PFSK-1 (cell line): Measurements from ENCODE around the gene BNIPL.

Experiments
- FOXP2 ChIP-seq: optimal IDR thresholded peaks from 2 replicates; pipeline ENCODE3; 2011; ENCODE audit warnings: borderline replicate concordance, control low read depth, inconsistent platforms; ENCODE audit not compliant: insufficient read depth; ENCODE audit errors: extremely low read length, extremely low read depth
- POLR2AphosphoS5 ChIP-seq: IDR thresholded peaks from 2 replicates; pipeline ENCODE4 v1.6.1; 2012; ENCODE audit warnings: low read depth, mild to moderate bottlenecking, control low read depth, low read length, moderate library complexity
- SIN3A ChIP-seq: IDR thresholded peaks from 2 replicates; pipeline ENCODE4 v1.6.1; 2012; ENCODE audit warnings: mild to moderate bottlenecking, low read length, moderate library complexity, borderline replicate concordance; ENCODE audit not compliant: insufficient read depth
- TAF1 ChIP-seq: IDR thresholded peaks from 2 replicates; pipeline ENCODE4 v1.6.1; 2012; ENCODE audit warnings: low read length, control low read depth, borderline replicate concordance; ENCODE audit not compliant: insufficient read depth
- TF ChIP-seq, protein P1 (sequence below), 2 experiments: IDR thresholded peaks; 2 replicates each; pipeline versions ENCODE4 v1.6.1 to v1.8.0; 2011 to 2012; ENCODE audit warnings: low read depth in 2 of 2, low read length in 2 of 2, control low read depth in 1 of 2, inconsistent platforms in 1 of 2, mild to moderate bottlenecking in 1 of 2, moderate library complexity in 1 of 2; ENCODE audit not compliant: insufficient read depth in 1 of 2

BNIPL gene

DNA sequence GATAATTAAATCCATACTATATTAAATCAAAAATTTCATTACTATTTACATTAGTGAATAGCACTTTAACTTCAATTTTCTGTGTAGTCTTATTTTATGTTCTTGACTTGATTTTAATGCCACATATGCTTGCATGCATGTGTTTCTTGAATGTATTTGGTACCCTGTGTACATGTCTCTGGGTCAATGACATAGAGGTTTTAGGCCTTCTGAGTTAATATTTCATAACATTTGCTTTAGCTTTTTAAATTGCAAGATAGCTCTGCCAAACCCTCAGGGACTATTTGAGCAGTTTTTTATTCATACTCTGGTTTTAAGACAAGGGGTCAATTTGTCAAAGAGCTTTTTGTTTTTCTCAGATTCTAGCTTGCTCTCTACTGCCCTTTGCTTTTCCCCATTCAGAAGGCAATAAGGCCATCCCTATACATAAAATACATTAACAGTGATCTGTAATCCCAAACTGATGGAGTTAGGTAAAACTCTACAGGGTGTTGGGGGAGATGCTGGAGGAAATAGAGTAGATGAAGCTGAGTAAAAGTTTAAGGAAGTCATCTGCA, 28.8 kb downstream of the BNIPL start:
- no peak for TF ChIP-seq FOXP2
- no peak for TF ChIP-seq POLR2AphosphoS5
- no peak for TF ChIP-seq TAF1

DNA sequence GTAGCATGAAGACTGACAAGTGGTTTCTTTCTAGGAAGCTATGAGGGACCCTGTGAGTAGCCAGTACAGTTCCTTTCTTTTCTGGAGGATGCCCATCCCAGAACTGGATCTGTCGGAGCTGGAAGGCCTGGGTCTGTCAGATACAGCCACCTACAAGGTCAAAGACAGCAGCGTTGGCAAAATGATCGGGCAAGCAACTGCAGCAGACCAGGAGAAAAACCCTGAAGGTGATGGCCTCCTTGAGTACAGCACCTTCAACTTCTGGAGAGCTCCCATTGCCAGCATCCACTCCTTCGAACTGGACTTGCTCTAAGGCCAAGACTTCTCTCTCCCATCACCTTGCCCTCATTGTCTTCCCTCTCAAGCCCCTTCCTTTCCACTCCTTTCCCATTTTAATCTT, 30.8 kb downstream of the BNIPL start:
- TF ChIP-seq SIN3A = no peak
- TF ChIP-seq POLR2AphosphoS5 = no peak
- no peak for TF ChIP-seq FOXP2
- TF ChIP-seq, protein P1, sequence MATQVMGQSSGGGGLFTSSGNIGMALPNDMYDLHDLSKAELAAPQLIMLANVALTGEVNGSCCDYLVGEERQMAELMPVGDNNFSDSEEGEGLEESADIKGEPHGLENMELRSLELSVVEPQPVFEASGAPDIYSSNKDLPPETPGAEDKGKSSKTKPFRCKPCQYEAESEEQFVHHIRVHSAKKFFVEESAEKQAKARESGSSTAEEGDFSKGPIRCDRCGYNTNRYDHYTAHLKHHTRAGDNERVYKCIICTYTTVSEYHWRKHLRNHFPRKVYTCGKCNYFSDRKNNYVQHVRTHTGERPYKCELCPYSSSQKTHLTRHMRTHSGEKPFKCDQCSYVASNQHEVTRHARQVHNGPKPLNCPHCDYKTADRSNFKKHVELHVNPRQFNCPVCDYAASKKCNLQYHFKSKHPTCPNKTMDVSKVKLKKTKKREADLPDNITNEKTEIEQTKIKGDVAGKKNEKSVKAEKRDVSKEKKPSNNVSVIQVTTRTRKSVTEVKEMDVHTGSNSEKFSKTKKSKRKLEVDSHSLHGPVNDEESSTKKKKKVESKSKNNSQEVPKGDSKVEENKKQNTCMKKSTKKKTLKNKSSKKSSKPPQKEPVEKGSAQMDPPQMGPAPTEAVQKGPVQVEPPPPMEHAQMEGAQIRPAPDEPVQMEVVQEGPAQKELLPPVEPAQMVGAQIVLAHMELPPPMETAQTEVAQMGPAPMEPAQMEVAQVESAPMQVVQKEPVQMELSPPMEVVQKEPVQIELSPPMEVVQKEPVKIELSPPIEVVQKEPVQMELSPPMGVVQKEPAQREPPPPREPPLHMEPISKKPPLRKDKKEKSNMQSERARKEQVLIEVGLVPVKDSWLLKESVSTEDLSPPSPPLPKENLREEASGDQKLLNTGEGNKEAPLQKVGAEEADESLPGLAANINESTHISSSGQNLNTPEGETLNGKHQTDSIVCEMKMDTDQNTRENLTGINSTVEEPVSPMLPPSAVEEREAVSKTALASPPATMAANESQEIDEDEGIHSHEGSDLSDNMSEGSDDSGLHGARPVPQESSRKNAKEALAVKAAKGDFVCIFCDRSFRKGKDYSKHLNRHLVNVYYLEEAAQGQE (IDR thresholded peaks at IDR 0.05; ENCODE audit: insufficient read depth in 1 of 2, low read depth in 2 of 2, low read length in 2 of 2) = no peak
- no peak for TF ChIP-seq TAF1

DNA sequence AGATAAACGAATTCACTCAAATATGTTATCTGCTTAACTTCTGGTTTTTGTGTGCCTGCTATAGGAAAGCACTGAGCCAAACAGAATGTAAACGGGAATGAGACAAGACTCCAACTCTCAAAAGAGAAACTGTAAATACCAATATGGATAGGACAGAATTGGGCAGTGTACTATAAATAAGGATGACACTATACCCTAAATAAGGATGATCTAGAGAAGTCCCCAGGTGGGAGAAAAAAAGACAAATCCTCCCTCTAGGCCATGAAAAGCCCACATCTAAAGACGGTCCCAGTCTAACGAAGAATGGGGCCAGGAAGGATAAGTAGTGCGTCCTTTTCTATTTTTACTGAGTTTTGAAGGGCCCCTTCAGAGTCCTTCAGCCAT, 32.7 kb downstream of the BNIPL start:
- TF ChIP-seq, protein P1 (IDR thresholded peaks at IDR 0.05; ENCODE audit: insufficient read depth in 1 of 2, low read depth in 2 of 2, low read length in 2 of 2) = no peak
- TF ChIP-seq POLR2AphosphoS5 (no peak), SIN3A (no peak), TAF1 (no peak), FOXP2 (no peak)

DNA sequence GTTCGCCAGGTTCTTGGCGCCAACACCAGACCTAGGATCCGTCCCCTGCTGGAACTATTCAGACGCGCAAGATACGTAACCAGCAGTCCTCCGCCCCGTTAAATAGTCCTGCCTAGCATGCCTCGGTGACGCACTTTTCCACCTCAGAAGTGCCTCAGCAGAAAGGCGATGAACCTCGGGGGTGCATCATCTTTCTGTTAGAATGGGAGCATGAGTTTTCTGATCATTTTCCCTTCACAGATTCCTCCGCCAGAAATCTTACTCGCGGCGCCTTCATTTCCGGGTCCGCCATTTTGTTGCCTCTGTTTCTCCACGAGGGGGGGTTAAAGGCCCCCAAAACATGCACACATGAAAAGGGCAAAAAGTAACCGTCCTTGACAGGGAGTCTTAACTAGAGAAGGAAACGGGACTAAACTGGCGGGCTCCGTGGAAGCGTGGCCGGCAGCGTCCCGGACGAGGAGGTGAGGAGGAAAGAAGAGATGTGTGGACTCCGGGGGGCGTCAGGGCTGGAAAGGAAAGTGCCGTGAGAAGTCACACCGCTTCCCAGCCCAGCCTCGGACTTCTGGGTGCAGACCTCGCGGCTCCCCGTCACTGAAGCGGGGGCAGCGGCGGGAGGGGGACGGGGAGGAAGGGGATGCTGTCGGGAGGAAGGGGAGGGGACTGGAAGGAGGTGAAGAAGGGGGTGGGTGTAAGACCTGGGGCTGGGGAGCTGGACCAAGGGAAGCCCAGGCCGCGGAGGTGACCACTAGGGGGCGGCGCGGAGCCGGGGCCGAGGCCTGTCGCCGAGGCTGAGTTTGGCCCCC, 34.3 kb downstream of the BNIPL start, which contains the start of gene GABPB2:
TSS of gene GABPB2 (plus strand) at position 288 of the 803 bp plus-strand sequence. CDS start 17,429 bp downstream, outside the sequence.
- TF ChIP-seq SIN3A = peak; percentile 36; the same call in 1 of the 2 replicates
- TF ChIP-seq TAF1 = peak; percentile 83; the same call in 1 of the 2 replicates
- TF ChIP-seq, protein P1 (IDR thresholded peaks at IDR 0.05; ENCODE audit: insufficient read depth in 1 of 2, low read depth in 2 of 2, low read length in 2 of 2) = 0 out of 4 replicates have a peak, but pooled peaks of 1 of the 2 experiments have one; percentile 13
- peak; percentile 35; the same call in 1 of the 2 replicates for TF ChIP-seq POLR2AphosphoS5
- peak; percentile 66 for TF ChIP-seq FOXP2

DNA sequence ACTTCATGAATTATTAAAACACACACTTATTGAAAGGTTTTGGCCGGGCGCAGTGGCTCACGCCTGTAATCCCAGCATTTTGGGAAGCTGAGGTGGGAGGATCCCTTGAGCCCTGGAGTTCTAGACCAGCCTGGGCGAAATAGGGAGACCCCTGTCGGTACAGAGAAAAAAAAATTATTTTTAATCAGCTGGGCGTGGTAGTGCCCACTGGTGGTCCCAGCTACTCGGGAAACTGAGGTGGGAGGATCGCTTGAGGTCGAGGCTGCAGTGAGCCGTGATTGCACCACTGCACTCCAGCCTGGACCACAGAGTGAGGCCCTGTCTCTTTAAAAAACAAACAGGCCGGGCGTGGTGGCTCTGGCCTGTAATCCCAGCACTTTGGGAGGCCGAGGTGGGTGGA, 35.8 kb downstream of the BNIPL start:
- TF ChIP-seq, protein P1 (IDR thresholded peaks at IDR 0.05; ENCODE audit: insufficient read depth in 1 of 2, low read depth in 2 of 2, low read length in 2 of 2) = no peak
- no peak for TF ChIP-seq FOXP2
- no peak for TF ChIP-seq SIN3A
- no peak for TF ChIP-seq POLR2AphosphoS5
- no peak for TF ChIP-seq TAF1
